ENCODE measurements around the gene RGS11.

RGS11 gene

DNA sequence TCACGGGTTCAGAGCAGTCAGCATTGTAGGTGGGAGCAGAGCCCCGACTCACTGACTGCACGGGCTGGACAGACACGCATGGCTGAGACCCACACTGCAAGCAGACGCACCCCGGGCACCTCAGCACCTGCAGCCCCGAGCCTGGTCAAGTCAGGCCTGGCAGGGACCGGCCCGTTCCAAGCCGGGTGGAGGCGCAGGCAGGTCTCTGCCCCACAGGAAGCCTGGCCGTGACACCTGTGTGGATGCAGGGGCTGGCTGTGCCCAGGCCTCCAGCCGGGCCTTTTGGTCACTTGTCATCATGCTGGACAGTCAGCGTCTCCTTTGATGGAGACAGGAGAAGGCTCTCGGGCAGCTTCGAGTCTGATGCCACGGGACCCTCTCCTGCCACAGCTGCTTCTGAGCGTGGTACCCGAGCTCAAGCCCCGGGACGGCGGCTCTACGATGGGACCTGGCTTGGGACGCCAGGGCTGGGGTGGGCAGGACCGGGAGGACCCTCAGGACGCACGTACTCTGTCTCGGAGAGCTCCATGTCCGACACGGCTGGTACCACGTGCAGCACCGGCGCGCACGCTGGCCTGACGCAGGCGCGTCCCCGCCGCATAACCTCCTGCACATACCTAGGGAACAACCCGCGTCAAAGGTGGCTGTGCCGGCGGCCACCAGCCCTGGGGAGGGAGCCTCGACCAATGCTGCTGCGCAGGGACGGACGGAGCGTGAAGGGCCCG is 15.1 kb upstream of the RGS11 start:
- Histone ChIP-seq H3K27ac (ENCODE audit: low read depth, low read length) (no peak overlapping the region), H3F3A (ENCODE audit: control insufficient read depth, insufficient read depth) (no peaks in the 10 kb centered on the region), H3K27me3 (ENCODE audit: control insufficient read depth, low read length) (no peaks in the 10 kb centered on the region), H3K4me1 (ENCODE audit: control insufficient read depth, low read length) (no peaks in the 10 kb centered on the region), H4K20me1 (ENCODE audit: control insufficient read depth, insufficient read depth, low read depth, low read length) (no peaks in the 10 kb centered on the region), H3K79me2 (ENCODE audit: control insufficient read depth, low read length) (no peaks in the 10 kb centered on the region), H3K4me3 (ENCODE audit: low read length) (no peak overlapping the region), H3K9me3 (ENCODE audit: control insufficient read depth, insufficient read depth, low read length) (no peaks in the 10 kb centered on the region), H3K4me2 (ENCODE audit: low read length) (no peak overlapping the region), H3K9me2 (replicated peaks; ENCODE audit: control insufficient read depth, low read length) (no peaks in the 10 kb centered on the region), H3K36me3 (ENCODE audit: control insufficient read depth, low read length) (peaks cover 9% of the 10 kb centered on the region; the same call in 1 of the 2 replicates)
- TF ChIP-seq, protein P1, sequence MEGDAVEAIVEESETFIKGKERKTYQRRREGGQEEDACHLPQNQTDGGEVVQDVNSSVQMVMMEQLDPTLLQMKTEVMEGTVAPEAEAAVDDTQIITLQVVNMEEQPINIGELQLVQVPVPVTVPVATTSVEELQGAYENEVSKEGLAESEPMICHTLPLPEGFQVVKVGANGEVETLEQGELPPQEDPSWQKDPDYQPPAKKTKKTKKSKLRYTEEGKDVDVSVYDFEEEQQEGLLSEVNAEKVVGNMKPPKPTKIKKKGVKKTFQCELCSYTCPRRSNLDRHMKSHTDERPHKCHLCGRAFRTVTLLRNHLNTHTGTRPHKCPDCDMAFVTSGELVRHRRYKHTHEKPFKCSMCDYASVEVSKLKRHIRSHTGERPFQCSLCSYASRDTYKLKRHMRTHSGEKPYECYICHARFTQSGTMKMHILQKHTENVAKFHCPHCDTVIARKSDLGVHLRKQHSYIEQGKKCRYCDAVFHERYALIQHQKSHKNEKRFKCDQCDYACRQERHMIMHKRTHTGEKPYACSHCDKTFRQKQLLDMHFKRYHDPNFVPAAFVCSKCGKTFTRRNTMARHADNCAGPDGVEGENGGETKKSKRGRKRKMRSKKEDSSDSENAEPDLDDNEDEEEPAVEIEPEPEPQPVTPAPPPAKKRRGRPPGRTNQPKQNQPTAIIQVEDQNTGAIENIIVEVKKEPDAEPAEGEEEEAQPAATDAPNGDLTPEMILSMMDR (IDR thresholded peaks at IDR 0.05; ENCODE audit: low read depth, low read length, poor library complexity, severe bottlenecking), result no peak
- TF ChIP-seq EZH2phosphoT487 (IDR thresholded peaks at IDR 0.05; ENCODE audit: borderline replicate concordance, low read length), result no peak

DNA sequence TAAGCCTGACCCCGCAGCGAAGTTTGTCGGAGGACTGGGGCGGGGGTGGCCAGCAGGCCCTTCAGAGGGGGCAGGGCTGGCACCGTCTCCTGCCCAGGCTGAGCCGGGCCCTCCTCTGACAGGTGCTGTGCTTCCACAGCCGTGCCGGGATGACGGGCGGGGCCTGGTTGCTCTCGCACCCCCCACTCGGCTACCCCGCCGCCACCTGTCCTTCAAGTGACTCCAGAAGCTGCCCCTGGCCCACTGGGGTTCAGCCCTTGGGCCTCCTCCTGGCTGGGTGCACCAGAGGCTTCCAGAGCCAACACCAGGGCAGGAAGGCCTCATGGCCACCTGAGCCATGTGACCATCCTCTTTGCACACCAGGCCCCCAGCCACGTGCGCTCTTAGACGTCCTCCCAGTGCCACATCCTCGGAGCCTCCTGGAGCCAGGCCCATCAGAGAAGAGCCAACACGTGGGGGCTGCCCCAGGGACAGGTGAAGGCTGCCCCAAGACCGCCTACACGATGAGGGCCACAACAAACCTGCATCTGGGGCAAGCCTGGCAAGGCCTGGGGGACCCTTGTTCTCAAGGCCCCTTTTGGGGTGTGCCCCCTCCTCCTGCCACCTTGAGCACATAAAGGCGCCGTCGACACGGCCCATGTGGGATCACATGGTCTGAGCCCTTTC is 14.4 kb upstream of the RGS11 start:
- no peaks in the 10 kb centered on the region for H3K9me3 ChIP-seq (ENCODE audit: control insufficient read depth, insufficient read depth, low read length)
- H3K27me3 ChIP-seq (ENCODE audit: control insufficient read depth, low read length), result no peaks in the 10 kb centered on the region
- H3K36me3 ChIP-seq (ENCODE audit: control insufficient read depth, low read length), result peaks cover 9% of the 10 kb centered on the region; the same call in 1 of the 2 replicates
- H3K4me1 ChIP-seq (ENCODE audit: control insufficient read depth, low read length), result peaks cover 6% of the 10 kb centered on the region
- H3K9me2 ChIP-seq (replicated peaks; ENCODE audit: control insufficient read depth, low read length), result no peaks in the 10 kb centered on the region
- no peaks in the 10 kb centered on the region for H3F3A ChIP-seq (ENCODE audit: control insufficient read depth, insufficient read depth)
- no peak overlapping the region for H3K4me3 ChIP-seq (ENCODE audit: low read length)
- H3K4me2 ChIP-seq (ENCODE audit: low read length), result no peak overlapping the region
- no peak for TF ChIP-seq EZH2phosphoT487 (IDR thresholded peaks at IDR 0.05; ENCODE audit: borderline replicate concordance, low read length)
- TF ChIP-seq, protein P1 (IDR thresholded peaks at IDR 0.05; ENCODE audit: low read depth, low read length, poor library complexity, severe bottlenecking), result no peak
- H4K20me1 ChIP-seq (ENCODE audit: control insufficient read depth, insufficient read depth, low read depth, low read length), result no peaks in the 10 kb centered on the region
- H3K27ac ChIP-seq (ENCODE audit: low read depth, low read length), result no peak overlapping the region
- H3K79me2 ChIP-seq (ENCODE audit: control insufficient read depth, low read length), result no peaks in the 10 kb centered on the region

DNA sequence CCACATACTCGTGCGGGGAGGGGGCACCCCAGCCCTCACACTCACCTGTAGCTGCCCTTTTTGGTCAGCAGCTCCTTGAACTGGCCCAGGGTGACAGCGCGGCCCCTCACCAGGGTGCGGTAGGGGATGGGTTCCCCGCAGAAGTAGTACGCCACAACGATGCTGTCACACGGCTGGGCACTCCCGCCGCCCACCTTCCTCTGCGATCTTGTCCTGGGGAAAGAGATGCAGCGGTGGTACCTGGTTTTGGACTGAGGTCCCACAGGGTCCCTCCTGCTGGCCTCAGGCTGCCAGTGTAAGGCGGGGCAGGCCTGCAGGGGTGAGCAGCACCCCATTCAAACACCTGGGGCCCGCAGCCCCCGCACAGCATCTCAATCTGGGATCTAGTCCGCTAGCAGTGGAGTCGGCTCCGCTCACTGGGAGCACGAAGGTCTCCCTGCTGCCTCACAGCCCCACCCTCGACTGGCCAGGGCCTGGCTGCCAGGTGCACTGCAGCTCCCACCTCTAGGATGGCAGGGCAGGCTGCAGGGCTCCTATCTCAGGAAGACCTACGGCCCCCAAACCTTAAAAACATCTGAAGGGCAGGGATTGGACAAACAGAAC is 13.8 kb upstream of the RGS11 start:
- Histone ChIP-seq H3K9me3 (ENCODE audit: control insufficient read depth, insufficient read depth, low read length) (no peaks in the 10 kb centered on the region), H3F3A (ENCODE audit: control insufficient read depth, insufficient read depth) (no peaks in the 10 kb centered on the region), H3K27ac (ENCODE audit: low read depth, low read length) (no peak overlapping the region), H4K20me1 (ENCODE audit: control insufficient read depth, insufficient read depth, low read depth, low read length) (no peaks in the 10 kb centered on the region), H3K27me3 (ENCODE audit: control insufficient read depth, low read length) (no peaks in the 10 kb centered on the region), H3K4me2 (ENCODE audit: low read length) (no peak overlapping the region), H3K79me2 (ENCODE audit: control insufficient read depth, low read length) (no peaks in the 10 kb centered on the region), H3K4me3 (ENCODE audit: low read length) (no peak overlapping the region), H3K36me3 (ENCODE audit: control insufficient read depth, low read length) (peaks cover 9% of the 10 kb centered on the region; the same call in 1 of the 2 replicates), H3K9me2 (replicated peaks; ENCODE audit: control insufficient read depth, low read length) (no peaks in the 10 kb centered on the region), H3K4me1 (ENCODE audit: control insufficient read depth, low read length) (peaks cover 9% of the 10 kb centered on the region)
- TF ChIP-seq, protein P1 (IDR thresholded peaks at IDR 0.05; ENCODE audit: low read depth, low read length, poor library complexity, severe bottlenecking), result no peak
- TF ChIP-seq EZH2phosphoT487 (IDR thresholded peaks at IDR 0.05; ENCODE audit: borderline replicate concordance, low read length), result no peak

All from DOHH2 (cell line).